ENCODE data around the gene RNF31. TPM values are rescaled to one million over a fixed set of nuclear protein-coding genes. Genes with fewer than 3 reads are reported as not detected.

RNF31 gene
- total RNA-seq, 1 experiment from 2014 or later = 75.0 TPM

DNA sequence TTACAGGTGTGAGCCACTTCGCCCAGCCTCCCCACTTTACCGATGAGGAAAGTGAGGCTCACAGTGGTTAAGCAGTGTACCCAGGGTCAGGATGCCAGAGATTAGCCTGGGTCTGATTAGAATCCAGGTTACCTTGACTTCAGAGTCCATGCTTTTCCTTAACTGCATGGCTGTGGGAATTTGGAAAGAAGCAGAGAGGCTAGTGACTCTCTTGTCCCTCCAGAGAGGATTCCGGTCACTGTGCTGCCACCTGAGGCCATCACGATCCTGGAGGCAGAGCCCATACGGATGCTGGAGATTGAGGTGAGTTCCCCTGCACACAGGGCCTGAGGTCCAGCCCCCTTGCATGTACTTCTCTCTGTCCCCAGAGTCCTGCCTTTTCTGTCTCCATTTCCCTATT lies 29.3 kb downstream of the RNF31 start:
- Histone ChIP-seq H3K27me3 (ENCODE audit: control insufficient read depth, insufficient read depth, low read length) (no peaks in the 10 kb centered on the region), H3K4me3 (ENCODE audit: insufficient read depth, low read depth, low read length) (no peak overlapping the region), H3K36me3 (replicated peaks; ENCODE audit: control insufficient read depth, insufficient read depth, low read length) (peaks cover 26% of the 10 kb centered on the region)
- no peak for DNase-seq

DNA sequence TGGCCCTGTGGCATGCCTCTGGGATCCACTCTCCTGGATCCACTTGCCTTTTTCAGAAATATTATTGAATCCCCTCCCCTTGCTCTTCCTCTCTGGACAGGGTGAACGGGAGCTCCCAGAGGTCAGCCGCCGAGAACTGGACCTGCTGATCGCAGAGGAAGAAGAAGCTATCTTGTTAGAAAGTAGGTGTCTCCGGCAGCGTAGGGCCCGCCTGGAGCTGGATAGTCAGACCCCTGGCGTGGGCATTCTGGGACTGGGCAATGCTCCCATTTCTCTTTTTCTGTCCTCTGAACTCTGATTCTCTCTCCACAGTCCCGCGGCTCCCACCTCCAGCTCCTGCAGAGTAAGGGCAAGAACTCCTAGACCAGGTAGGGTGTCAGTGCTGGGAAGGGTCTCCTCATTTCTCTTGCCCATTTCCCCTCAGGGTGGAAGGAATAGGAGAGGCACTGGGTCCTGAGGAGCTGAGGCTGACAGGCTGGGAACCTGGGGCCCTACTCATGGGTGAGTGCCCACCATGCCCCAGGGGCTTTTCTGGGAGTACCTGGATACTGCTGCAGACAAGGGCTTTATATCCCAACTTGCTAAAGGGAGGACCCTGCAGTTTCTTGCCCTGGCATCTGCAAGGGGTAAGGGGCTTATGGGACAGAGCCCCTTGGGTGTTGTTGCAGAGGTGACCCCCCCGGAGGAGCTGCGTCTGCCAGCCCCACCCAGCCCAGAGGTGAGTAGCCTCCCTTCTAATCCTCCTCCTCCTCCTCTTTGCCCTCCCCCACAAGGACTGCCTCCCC lies 29.9 kb downstream of the RNF31 start:
- no peaks in the 10 kb centered on the region for H3K27me3 ChIP-seq (ENCODE audit: control insufficient read depth, insufficient read depth, low read length)
- H3K36me3 ChIP-seq (replicated peaks; ENCODE audit: control insufficient read depth, insufficient read depth, low read length) = peaks cover 28% of the 10 kb centered on the region
- no peak for DNase-seq
- no peak overlapping the region for H3K4me3 ChIP-seq (ENCODE audit: insufficient read depth, low read depth, low read length)

DNA sequence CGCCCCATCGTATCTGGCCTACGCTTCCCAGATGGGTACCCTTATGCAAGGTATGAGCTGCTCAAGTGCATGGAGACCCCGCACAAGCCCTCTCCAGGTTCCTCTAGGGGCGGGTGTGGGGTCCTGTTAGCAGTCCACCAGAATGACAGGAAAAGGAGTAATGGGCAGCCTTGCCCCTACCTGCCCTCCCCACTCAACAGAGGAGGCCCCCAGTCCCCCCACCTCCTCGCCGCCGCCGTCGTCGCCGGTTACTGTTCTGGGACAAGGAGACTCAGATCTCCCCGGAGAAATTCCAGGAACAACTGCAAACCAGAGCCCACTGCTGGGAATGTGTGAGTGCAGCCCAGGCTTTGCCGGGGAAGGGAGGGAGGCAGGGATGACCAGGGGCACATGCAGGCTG lies 30.6 kb downstream of the RNF31 start:
- Histone ChIP-seq H3K27me3 (ENCODE audit: control insufficient read depth, insufficient read depth, low read length) (no peaks in the 10 kb centered on the region), H3K36me3 (replicated peaks; ENCODE audit: control insufficient read depth, insufficient read depth, low read length) (peaks cover 30% of the 10 kb centered on the region), H3K4me3 (ENCODE audit: insufficient read depth, low read depth, low read length) (no peak overlapping the region)
- no peak for DNase-seq

DNA sequence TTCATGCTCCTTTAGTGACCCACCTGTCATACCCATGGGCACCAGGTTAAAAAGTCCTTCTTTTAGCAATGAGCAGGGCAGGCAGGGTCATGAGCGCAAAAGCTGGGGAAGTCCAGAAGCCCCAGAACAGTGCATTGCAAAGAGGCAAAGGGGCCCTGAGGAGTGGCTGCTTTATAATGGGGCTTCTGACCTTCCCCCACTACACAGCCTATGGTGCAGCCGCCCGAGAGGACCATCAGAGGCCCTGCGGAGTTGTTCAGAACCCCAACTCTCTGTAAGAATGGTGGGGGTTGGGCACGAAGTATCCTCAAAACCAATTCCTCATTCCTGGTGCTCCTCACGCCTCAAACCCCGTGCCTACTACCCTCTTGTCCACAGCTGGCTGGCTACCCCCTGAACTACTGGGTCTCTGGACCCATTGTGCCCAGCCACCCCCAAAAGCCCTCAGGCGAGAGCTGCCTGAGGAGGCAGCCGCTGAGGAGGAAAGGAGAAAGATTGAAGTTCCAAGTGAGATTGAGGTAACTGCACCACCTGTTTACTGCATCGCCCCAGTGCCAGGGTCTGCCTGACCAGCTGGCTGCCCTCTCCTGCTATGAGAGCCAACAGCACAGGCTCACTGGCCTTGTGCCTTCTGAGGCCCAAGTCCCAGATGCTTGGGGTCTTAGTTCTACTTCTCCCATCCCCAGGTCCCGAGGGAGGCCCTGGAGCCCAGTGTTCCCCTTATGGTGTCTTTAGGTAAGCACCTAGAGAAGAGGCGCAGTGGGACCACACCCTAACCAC lies 31.3 kb downstream of the RNF31 start:
- DNase-seq = no peak
- Histone ChIP-seq H3K36me3 (replicated peaks; ENCODE audit: control insufficient read depth, insufficient read depth, low read length) (peaks cover 29% of the 10 kb centered on the region), H3K27me3 (ENCODE audit: control insufficient read depth, insufficient read depth, low read length) (no peaks in the 10 kb centered on the region)

DNA sequence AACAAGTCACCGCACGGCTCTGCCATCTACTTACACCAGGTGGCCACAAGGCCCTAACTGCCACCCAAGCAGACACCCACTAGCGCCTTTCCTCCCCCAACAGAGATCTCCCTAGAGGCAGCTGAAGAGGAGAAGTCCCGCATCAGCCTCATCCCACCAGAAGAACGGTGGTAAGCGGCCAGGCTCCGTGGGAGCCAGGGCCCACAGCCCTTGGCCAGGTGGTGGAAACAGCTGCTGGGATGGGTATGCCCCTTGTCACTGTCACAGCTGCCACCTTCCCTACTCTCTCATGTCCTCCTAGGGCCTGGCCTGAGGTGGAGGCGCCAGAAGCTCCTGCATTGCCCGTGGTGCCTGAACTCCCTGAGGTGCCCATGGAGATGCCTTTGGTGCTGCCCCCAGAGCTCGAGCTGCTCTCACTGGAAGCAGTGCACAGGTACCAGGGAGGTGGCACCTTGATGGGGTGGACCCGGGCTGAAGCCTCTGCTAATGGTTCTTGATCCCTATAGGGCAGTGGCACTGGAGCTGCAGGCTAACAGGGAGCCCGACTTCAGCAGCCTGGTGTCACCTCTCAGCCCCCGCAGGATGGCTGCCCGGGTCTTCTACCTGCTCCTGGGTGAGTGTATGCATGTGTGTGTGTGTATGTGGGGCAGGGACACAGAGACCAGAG lies 32.1 kb downstream of the RNF31 start:
- no peak overlapping the region for H3K4me3 ChIP-seq (ENCODE audit: insufficient read depth, low read depth, low read length)
- H3K27me3 ChIP-seq (ENCODE audit: control insufficient read depth, insufficient read depth, low read length) = no peaks in the 10 kb centered on the region
- H3K36me3 ChIP-seq (replicated peaks; ENCODE audit: control insufficient read depth, insufficient read depth, low read length) = peaks cover 31% of the 10 kb centered on the region
- no peak for DNase-seq

More for the DNA sequence above, 31.3 kb downstream of the RNF31 start:
- H3K4me3 ChIP-seq (ENCODE audit: insufficient read depth, low read depth, low read length) = no peak overlapping the region

DNA sequence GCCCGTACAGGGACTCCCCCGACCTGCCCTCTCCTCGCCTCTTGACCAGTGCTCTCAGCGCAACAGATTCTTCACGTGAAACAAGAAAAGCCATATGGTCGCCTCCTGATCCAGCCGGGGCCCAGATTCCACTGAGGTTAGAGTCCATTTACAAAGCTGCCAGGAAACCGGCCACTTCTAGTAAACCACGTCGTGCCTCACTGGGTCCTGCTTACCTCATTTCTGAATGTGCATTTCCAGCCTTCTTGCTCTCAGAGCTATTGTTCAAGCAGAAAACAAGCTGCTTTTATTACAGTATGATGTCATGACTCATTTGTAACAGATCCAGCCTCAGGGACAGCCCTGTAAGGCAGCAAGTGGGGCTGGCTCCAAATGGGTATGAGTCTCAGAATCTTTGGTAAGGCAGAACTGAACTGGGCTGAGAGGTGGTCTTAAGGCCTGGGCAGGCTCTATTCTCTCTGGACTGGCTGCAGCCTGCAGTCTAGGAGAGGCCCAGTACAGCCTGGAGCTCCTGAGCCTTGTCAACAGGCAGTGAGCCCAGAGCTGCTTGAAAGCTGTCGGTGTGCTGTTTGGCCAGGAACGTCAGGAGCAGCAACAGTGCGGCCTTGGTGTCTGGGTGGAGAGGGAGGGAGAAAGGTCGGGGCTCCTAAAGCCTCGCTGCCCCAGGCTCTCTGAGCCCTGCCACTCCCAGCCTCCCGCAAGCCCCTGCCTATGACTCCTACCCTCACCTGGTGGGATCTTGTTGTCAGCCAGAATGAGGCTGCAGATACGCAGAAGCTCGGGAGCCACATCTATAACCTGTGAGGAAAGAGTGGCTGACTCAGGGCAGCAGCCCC lies 32.9 kb downstream of the RNF31 start:
- Histone ChIP-seq H3K36me3 (replicated peaks; ENCODE audit: control insufficient read depth, insufficient read depth, low read length) (peaks cover 39% of the 10 kb centered on the region), H3K4me3 (ENCODE audit: insufficient read depth, low read depth, low read length) (no peak overlapping the region), H3K27me3 (ENCODE audit: control insufficient read depth, insufficient read depth, low read length) (no peaks in the 10 kb centered on the region)
- DNase-seq = no peak

DNA sequence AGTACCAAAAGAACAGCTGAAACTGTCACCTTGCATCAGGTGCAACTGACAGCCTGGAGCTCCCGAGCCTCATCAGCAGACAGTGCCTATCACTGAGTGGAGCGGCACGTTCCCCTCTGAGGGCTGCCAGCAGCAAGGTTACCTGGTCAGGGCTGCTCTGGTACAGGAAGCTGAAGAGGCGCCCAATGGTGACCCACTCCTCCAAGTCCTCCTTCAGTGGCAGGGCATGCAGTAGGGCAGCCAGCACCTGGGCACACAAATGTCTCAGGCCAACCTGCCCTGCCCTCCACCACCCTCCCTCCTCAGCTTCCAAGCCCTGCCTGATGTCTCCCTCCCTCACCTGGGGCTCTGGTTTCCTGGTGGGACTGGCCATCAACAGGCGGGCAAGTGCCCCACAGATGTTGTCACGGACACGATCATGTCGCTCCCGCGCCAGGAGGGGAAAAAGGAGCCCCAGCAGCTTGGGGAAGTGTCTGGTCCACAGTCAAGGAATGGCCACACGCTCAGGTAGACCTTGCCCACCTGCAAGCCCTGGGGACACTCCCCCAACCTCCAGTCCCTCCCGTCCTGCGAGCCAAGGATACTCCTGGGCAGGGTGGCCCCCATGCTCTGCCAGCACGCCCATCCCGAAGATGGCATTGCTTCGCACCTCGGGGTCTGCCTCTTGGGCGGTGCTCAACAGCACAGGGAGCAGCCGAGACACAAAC lies 34.2 kb downstream of the RNF31 start:
- H3K4me3 ChIP-seq (ENCODE audit: insufficient read depth, low read depth, low read length) = no peak overlapping the region
- DNase-seq = no peak
- no peaks in the 10 kb centered on the region for H3K27me3 ChIP-seq (ENCODE audit: control insufficient read depth, insufficient read depth, low read length)
- peaks cover 51% of the 10 kb centered on the region for H3K36me3 ChIP-seq (replicated peaks; ENCODE audit: control insufficient read depth, insufficient read depth, low read length)

DNA sequence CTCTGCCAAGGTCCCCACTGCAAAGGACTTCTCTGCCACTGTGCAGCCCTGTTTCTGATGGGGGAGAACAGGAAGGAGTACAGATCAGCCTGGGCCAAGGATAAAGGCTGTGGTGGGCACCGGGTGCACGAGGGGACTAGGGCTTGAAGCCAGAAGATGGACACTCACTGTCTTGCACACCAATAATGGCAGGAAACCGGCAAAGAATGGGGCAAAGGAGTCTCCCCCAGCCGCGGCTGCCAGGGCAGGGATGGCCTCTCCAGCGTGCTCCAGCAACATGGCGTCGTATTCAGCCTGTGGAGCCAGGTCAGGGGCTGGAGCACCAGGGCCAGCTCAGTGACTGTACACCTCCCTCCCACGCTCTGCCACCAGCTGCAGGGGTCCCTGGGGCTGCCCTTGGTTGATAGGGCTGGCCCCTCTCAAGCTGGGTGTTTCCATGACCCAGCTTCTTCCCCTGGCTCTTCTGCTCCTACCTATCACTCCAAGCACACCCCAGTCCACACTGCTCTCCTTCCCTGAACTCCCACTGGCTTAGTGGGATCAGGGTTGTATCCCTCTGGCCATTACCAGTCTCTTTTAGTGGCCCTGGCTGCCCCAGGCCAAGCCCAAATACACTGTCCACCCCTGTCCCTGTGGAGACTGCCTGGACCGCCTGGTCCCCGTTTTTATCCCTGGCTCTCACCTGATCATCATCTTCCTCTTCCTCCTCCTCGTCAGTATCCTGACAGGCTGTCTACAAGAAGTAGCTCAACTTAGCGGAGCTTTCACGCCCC lies 35.0 kb downstream of the RNF31 start:
- H3K27me3 ChIP-seq (ENCODE audit: control insufficient read depth, insufficient read depth, low read length) = no peaks in the 10 kb centered on the region
- H3K36me3 ChIP-seq (replicated peaks; ENCODE audit: control insufficient read depth, insufficient read depth, low read length) = peaks cover 55% of the 10 kb centered on the region
- H3K4me3 ChIP-seq (ENCODE audit: insufficient read depth, low read depth, low read length) = no peak overlapping the region
- DNase-seq = no peak

DNA sequence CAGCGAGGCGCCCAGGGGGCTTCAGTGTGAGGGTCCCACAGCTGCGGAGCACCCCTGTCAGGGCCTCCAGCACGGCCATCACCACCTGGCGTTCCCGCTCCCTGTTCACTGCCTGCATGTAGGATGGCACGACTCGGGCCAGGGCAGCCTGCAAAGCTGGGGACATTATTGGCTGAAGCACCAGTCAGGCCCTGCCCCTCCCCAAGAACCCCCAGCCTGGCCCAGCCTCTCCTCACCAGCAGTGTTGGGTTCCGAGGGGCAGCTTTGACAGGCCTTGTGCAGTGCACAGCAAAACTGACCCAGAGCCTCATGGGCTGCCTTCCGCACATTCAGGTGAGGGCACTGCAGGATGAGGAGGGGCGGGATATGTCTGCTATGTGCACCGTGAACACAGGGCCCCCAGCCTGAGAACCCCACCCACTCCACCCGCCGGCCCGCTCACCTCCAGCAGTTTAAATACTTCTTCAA lies 35.8 kb downstream of the RNF31 start:
- Histone ChIP-seq H3K27me3 (ENCODE audit: control insufficient read depth, insufficient read depth, low read length) (no peaks in the 10 kb centered on the region), H3K4me3 (ENCODE audit: insufficient read depth, low read depth, low read length) (no peak overlapping the region), H3K36me3 (replicated peaks; ENCODE audit: control insufficient read depth, insufficient read depth, low read length) (peaks cover 55% of the 10 kb centered on the region)
- no peak for DNase-seq

DNA sequence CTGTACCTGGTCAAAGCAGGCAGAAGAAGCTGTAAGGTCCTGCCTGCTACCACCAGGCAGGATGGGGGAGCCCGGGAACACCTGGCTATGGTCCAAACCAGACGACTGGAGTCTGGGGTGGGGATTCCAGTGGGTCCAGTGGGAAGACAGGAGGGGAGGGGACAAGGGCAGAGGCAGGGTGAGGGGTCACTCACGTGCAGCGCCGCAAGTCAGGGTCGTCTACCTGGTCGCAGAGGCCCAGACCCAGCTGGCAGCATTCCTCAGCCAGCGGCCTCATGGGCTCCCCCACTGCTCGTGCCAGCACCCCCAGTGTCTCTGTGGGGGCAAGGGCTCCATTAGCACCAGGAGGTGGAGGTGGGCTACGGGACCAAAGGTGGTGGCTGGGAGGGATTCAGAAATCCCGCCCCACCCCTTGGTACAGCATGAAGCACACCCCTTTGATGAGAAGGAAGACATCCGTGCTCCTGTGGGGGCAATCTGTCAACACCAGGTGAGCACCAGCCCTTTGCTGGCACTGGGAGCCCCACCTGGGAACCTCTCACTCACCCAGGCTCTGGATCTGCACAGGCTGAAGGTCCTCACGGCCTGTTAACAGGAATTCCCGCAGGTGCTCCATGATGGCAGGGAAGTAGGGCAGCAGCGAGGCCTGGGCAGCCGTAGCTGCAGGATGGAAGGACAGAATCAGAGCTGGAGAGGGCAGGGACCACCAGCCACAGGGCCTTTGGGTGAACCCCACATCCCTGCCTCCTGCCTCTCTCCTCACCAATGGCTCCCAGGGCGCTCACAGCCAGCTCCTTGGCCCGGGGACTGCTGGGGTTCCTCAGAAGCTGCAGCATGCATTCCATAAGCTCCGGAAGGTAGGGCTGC lies 37.0 kb downstream of the RNF31 start:
- DNase-seq = no peak
- H3K4me3 ChIP-seq (ENCODE audit: insufficient read depth, low read depth, low read length) = no peak overlapping the region
- peaks cover 49% of the 10 kb centered on the region for H3K36me3 ChIP-seq (replicated peaks; ENCODE audit: control insufficient read depth, insufficient read depth, low read length)
- H3K27me3 ChIP-seq (ENCODE audit: control insufficient read depth, insufficient read depth, low read length) = no peaks in the 10 kb centered on the region

DNA sequence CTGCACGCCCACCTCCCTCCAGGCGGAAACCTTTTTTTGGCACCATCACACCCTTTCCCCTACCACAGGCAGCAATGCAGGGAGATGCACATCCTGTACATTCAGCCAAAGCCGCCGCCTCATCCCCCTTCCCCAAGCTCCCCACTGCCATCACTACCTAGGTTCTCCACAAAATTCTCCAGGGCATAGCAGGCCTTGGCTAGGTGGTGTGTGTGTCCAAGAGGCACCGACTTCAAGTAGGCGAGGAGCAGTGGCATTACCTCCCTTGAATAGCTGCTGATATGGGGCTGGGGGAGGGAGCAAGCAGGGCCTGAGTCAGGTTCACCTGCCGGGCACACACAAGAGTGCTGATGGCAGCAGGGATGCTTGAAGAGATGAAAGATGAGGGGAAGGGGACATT lies 37.7 kb downstream of the RNF31 start:
- peaks cover 46% of the 10 kb centered on the region for H3K36me3 ChIP-seq (replicated peaks; ENCODE audit: control insufficient read depth, insufficient read depth, low read length)
- DNase-seq = no peak
- no peaks in the 10 kb centered on the region for H3K27me3 ChIP-seq (ENCODE audit: control insufficient read depth, insufficient read depth, low read length)
- no peak overlapping the region for H3K4me3 ChIP-seq (ENCODE audit: insufficient read depth, low read depth, low read length)

DNA sequence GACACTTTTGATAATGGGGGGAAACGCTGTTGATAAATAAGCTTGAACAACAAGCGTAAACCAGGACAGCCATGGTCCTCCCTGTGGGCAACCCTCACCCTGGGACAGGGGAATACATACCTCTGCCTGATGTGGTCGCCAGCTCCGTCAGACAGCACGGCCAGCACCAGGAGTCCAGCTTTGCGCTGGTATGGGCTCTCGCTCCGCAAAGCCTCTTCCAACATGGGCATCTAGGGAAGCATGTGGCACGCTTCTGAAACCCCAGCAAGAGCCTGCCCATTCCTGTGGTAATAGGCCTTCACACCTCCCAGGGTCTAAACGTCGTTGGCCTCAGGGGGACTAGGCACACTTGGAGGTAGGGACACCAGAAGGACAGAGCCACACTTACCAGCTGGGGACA lies 38.4 kb downstream of the RNF31 start:
- Histone ChIP-seq H3K36me3 (replicated peaks; ENCODE audit: control insufficient read depth, insufficient read depth, low read length) (peaks cover 43% of the 10 kb centered on the region), H3K4me3 (ENCODE audit: insufficient read depth, low read depth, low read length) (no peak overlapping the region), H3K27me3 (ENCODE audit: control insufficient read depth, insufficient read depth, low read length) (no peaks in the 10 kb centered on the region)
- no peak for DNase-seq

Measured in H7 (cell line).